Endothelial cell of umbilical vein (primary cell): ENCODE data around the gene OR51B2. TPM values are rescaled to one million over a fixed set of nuclear protein-coding genes. Genes with fewer than 3 reads are reported as not detected.
"Not testable (repeated sequence)": the region's sequence is repeated elsewhere in the genome, so short reads cannot be mapped to it uniquely, and the experiment has no call there.

Experiments
- BruUV-seq: library from RNA; stranded (reverse); fragments of 400-500 nt; replicated peaks from 2 replicates; lab custom pipeline; 2021; lab: Mats Ljungman, UMichigan
- CTCF ChIA-PET: fragments of 300-600, 350-600 bp; sonication (Branson Sonifier 250); formaldehyde crosslinking; loops from one replicate; lab custom pipeline; 2021; ENCODE audit warnings: antibody characterized with exemption, inconsistent platforms; lab: Charles Lee
- POLR2A ChIA-PET: fragments of 300-600, 350-600 bp; sonication (Branson Sonifier 250); formaldehyde crosslinking; loops from one replicate; lab custom pipeline; 2021; ENCODE audit warnings: antibody characterized with exemption, inconsistent platforms; lab: Charles Lee
- DNase-seq: peaks from one replicate; pipeline ENCODE4 v3.0.0-alpha.2; 2011; ENCODE audit warnings: low read depth, low spot score
- FAIRE-seq: peaks from 2 replicates; lab custom pipeline; 2011; peaks lifted over from hg19 to GRCh38; lab: Jason Lieb, UNC
- H2AFZ ChIP-seq: 2 replicates; pipeline ENCODE4 v1.6.0; 2012; ENCODE audit warnings: low read depth, low read length, control low read depth, inconsistent platforms
- H3K27ac ChIP-seq: 2 replicates; pipeline ENCODE4 v1.5.1; 2011; ENCODE audit warnings: low read depth, mild to moderate bottlenecking, control low read depth, low read length, moderate library complexity; ENCODE audit not compliant: insufficient read depth
- H3K27me3 ChIP-seq, 2 experiments: 2 replicates each; pipeline versions ENCODE4 v1.6.0 to v1.6.1; 2011; ENCODE audit warnings: low read length in 2 of 2, mixed read lengths in 1 of 2; ENCODE audit not compliant: control insufficient read depth in 2 of 2, insufficient read depth in 2 of 2
- H3K36me3 ChIP-seq, 2 experiments: 2 replicates in 1 of 2; 3 replicates in 1 of 2; pipeline ENCODE4 v1.5.1; 2011; ENCODE audit warnings: low read length in 2 of 2, mild to moderate bottlenecking in 1 of 2, moderate library complexity in 1 of 2; ENCODE audit not compliant: control insufficient read depth in 2 of 2, insufficient read depth in 2 of 2; ENCODE audit errors: extremely low read depth in 1 of 2
- H3K4me1 ChIP-seq: 3 replicates; pipeline ENCODE4 v1.5.1; 2011; ENCODE audit warnings: mild to moderate bottlenecking, low read length; ENCODE audit not compliant: control insufficient read depth, insufficient read depth; ENCODE audit errors: extremely low read depth
- H3K4me2 ChIP-seq: 2 replicates; pipeline ENCODE4 v1.6.1; 2011; ENCODE audit warnings: low read length, control low read depth, mixed read lengths; ENCODE audit not compliant: insufficient read depth
- H3K4me3 ChIP-seq, 3 experiments: fragments of 200-600 bp in 1 of 3; sonication (generic), shearing (Covaris generic) in 1 of 3; replicated peaks in 1 of 3; 2 replicates each; pipeline ENCODE4 v1.5.1; 2011 to 2016; ENCODE audit warnings: control low read depth in 3 of 3, low read length in 3 of 3, mild to moderate bottlenecking in 2 of 3, inconsistent platforms in 1 of 3, low read depth in 1 of 3, moderate library complexity in 1 of 3; ENCODE audit not compliant: insufficient read depth in 1 of 3
- H3K79me2 ChIP-seq: 2 replicates; pipeline ENCODE4 v1.6.0; 2012; ENCODE audit warnings: low read length, inconsistent platforms; ENCODE audit not compliant: control insufficient read depth, insufficient read depth
- H3K9ac ChIP-seq: replicated peaks from 2 replicates; pipeline ENCODE3; 2011; ENCODE audit warnings: low read length, control low read depth; ENCODE audit not compliant: insufficient read depth; ENCODE audit errors: extremely low read depth
- H3K9me1 ChIP-seq: replicated peaks from 3 replicates; pipeline ENCODE4 v1.6.0; 2011; ENCODE audit warnings: mild to moderate bottlenecking, low read length; ENCODE audit not compliant: control insufficient read depth, insufficient read depth; ENCODE audit errors: extremely low read depth
- H3K9me3 ChIP-seq: replicated peaks from 2 replicates; pipeline ENCODE4 v1.5.1; 2012; ENCODE audit warnings: low read length, inconsistent platforms; ENCODE audit not compliant: control insufficient read depth, insufficient read depth
- H4K20me1 ChIP-seq: replicated peaks from 2 replicates; pipeline ENCODE3; 2011; ENCODE audit warnings: mild to moderate bottlenecking, low read length; ENCODE audit not compliant: control insufficient read depth, insufficient read depth; ENCODE audit errors: extremely low read depth
- GATA2 ChIP-seq: IDR thresholded peaks from 2 replicates; pipeline ENCODE4 v1.7.0; 2011; ENCODE audit warnings: low read depth, mild to moderate bottlenecking, moderate library complexity, mixed read lengths, low read length; ENCODE audit not compliant: insufficient read length, insufficient read depth
- JUN ChIP-seq: IDR thresholded peaks from 2 replicates; pipeline ENCODE4 v1.6.1; 2011; ENCODE audit warnings: borderline replicate concordance, low read depth; ENCODE audit not compliant: insufficient read length, insufficient read depth
- POLR2A ChIP-seq: IDR thresholded peaks from 2 replicates; pipeline ENCODE4 v1.6.1; 2012; ENCODE audit warnings: low read depth, mild to moderate bottlenecking, control low read depth, low read length
- dilution Hi-C: fragments of 300-500 bp; cut with MboI; formaldehyde crosslinking; loops from one replicate; pipeline ENCODE4 v1.15.0; 2019; ENCODE audit warnings: low sequenced_read_pairs; ENCODE audit not compliant: extremely low pct_ligation_motif_present
- intact Hi-C: fragments of 100-400 bp; cut with micrococcal nuclease; formaldehyde crosslinking; loops from one replicate; pipeline ENCODE4 v1.10.0; 2022
- polyA plus RNA-seq, 4 experiments: library from polyadenylated mRNA; depleted of rRNA in 3 of 4; stranded (reverse) in 3 of 4; unstranded in 1 of 4; fragments of >200 nt; gene quantifications; 2 replicates each; pipeline versions ENCODE4 v1.2.1 to v1.2.3, GENCODE V29; 2011 to 2012; ENCODE audit warnings: missing spikeins in 1 of 4
- total RNA-seq: library from RNA; stranded (reverse); gene quantifications from 2 replicates; pipeline ENCODE4 v1.2.3, GENCODE V29; 2021

OR51B2 gene
- total and polyA plus RNA-seq, 2 donors (not counting 3 experiments of a cell fraction or from before 2014, with no cell fraction given), result not detected

DNA sequence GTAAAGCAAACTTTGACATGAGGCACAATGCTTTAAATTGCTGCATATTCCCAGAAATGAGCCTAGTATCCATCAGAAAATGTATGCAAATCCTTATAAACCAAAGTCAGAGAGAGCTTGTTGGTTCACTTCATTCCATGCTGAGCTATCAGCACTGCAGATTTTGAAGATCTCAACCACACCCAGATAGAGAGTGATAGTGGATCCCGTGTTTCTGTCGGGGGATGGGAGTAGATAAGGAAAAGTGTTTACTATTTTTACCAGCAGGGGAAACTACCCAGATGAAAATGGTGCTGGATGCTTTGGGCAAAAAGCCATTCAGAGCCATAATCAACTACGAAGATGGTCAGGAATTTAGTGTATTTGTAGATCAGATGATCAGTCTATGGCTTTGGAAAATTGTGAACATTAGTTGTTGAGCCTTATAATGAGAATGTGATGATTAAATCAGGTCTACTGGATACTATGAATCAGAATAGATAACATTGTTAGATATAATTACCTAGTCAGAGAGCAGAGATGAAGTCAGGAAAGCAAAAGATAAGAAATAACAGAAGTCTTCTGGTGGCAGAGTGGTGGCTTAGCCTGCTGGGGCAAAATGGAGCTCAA lies 38.0 kb upstream of the OR51B2 start:
- FAIRE-seq (no peak), DNase-seq (no peak)
- Histone ChIP-seq H3K9me3 (no peaks in the 10 kb centered on the region), H3K4me3 (no peak overlapping the region), H3K36me3 (no peaks in the 10 kb centered on the region), H2AFZ (no peak overlapping the region), H3K79me2 (no peaks in the 10 kb centered on the region), H3K27me3 (no peaks in the 10 kb centered on the region), H3K9me1 (no peaks in the 10 kb centered on the region), H3K9ac (no peak overlapping the region), H4K20me1 (no peaks in the 10 kb centered on the region), H3K4me2 (no peak overlapping the region), H3K27ac (no peak overlapping the region), H3K4me1 (peaks cover 23% of the 10 kb centered on the region)
- intact Hi-C loops, result no loop called here
- dilution Hi-C loops, result no loop called here
- BruUV-seq, result no TSS peak
- ChIA-PET POLR2A (no interaction called here), CTCF (interaction anchor here (1.3 kb wide), 1 partner anchor 13 kb away, joined by 3 read pairs; no protein-coding TSS in a partner anchor)
- TF ChIP-seq JUN (peak; percentile 5), GATA2 (peak; percentile 39), POLR2A (no peak)

DNA sequence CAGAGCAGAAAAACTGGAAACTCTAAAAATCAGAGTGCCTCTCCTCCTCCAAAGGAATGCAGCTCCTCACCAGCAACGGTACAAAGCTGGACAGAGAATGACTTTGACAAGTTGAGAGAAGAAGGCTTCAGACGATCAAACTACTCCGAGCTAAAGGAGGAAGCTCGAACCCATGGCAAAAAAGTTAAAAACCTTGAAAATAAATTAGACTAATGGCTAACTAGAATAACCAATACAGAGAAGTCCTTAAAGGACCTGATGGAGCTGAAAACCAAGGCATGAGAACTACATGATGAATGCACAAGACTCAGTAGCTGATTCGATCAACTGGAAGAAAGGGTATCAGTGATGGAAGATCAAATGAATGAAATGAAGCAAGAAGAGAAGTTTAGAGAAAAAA lies 31.9 kb upstream of the OR51B2 start:
- H3K9ac ChIP-seq, H3K4me2 ChIP-seq, BruUV-seq, H3K4me3 ChIP-seq, H3K9me3 ChIP-seq, CTCF ChIA-PET, H3K9me1 ChIP-seq, H3K4me1 ChIP-seq, dilution Hi-C loops, H2AFZ ChIP-seq, intact Hi-C loops, H3K36me3 ChIP-seq, H3K27ac ChIP-seq, POLR2A ChIA-PET, DNase-seq, FAIRE-seq, H3K79me2 ChIP-seq, H3K27me3 ChIP-seq, H4K20me1 ChIP-seq: not testable (repeated sequence)
